GM12892 (cell line): ENCODE data around the gene TMEM50B.

Source experiments
- DNase-seq: peaks from one replicate; pipeline ENCODE4 v3.0.0; 2011; ENCODE audit not compliant: insufficient read length
- FAIRE-seq: peaks from 2 replicates; lab custom pipeline; 2011; peaks lifted over from hg19 to GRCh38; lab: Jason Lieb, UNC
- POLR2A ChIP-seq: IDR thresholded peaks from 2 replicates; pipeline ENCODE4 v1.6.1; 2011; ENCODE audit warnings: low read depth, low read length, control low read depth
- POLR2AphosphoS5 ChIP-seq: IDR thresholded peaks from 2 replicates; pipeline ENCODE4 v1.6.1; 2011; ENCODE audit warnings: low read depth, low read length, control low read depth
- TAF1 ChIP-seq: IDR thresholded peaks from 2 replicates; pipeline ENCODE4 v1.6.1; 2011; ENCODE audit warnings: low read depth, mild to moderate bottlenecking, control low read depth, low read length, borderline replicate concordance

Gene TMEM50B

DNA sequence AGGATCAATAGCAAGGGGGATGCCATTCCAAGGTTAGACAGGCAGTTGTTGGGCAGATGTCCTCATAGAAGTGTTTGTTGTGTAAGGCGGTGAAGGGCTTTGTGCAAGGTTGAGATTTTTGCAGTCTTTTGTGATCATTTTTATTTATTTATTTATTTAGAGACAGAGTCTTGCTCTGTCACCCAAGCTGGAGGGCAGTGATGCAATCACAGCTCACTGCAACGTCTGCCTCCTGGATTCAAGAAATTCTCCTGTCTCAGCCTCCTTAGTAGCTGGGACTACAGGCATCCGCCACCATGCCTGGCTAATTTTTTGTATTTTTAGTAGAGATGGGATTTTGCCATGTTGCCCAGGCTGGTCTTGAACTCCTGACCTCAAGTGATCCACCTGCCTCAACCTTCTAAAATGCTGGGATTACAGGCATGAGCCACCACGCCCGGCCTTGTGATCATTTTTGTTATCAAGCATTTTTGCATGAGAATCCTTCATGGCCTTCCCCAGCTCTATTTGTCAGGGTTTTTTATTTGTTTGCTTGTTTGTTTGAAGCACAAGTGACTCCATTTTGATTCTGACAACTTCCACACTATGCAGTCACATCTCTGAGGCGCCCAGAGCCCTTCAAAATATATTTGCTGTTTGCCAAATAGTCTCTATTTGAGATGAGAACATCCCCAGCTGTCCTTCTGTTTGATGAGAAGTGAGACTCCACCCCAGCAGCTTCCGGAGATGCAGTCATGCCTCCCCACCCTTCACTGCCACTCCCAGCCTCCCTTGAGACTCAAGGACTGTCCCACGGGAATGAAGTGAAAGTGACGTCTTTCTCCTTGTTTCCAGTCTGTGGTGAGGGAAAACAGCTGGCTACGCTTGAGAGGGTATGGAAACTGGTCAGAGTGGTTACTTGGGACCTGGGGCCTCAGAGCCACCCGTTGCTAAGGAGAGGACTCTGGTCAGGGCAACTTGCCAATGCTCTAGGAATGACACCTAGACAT is 38.0 kb downstream of the TMEM50B start:
- peak; percentile 91 for FAIRE-seq

DNA sequence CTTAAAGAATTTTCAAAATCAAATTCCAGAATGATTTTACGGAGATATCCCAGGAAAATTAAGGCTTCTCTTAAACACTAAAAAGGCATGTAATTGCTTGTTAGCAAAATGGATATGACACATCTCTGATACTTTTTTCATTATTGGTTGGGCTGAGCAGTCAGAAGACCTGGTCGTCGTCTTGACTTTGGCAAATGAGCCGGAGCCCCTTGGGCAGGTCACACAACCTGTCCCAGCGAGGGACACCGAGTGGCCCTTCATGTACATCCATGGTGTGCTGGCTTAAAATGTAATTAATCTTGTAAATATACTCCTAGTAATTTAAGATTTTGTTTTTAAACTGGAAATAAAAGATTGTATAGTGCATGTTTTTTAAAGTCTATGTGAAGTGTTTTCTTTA is 42.6 kb downstream of the TMEM50B start:
- FAIRE-seq (no peak), DNase-seq (no peak)
- no peak for TF ChIP-seq POLR2AphosphoS5
- TF ChIP-seq POLR2A, result no peak
- no peak for TF ChIP-seq TAF1

More for the DNA sequence above, 38.0 kb downstream of the TMEM50B start:
- peak; percentile 32 for DNase-seq
- TF ChIP-seq POLR2A (no peak), POLR2AphosphoS5 (no peak; the same call in 1 of the 2 replicates), TAF1 (no peak)

- peak; percentile 95 for FAIRE-seq
- no peak for TF ChIP-seq POLR2AphosphoS5
- peak; percentile 71 for DNase-seq
Measured at GRCh38 chr21:33434770-33435360, 44.9 kb downstream of the TMEM50B start.

GRCh38 chr21:33433425-33434114 is 46.2 kb downstream of the TMEM50B start:
- FAIRE-seq (peak; percentile 51), DNase-seq (no peak)
- TF ChIP-seq POLR2A (no peak), POLR2AphosphoS5 (no peak)

DNA sequence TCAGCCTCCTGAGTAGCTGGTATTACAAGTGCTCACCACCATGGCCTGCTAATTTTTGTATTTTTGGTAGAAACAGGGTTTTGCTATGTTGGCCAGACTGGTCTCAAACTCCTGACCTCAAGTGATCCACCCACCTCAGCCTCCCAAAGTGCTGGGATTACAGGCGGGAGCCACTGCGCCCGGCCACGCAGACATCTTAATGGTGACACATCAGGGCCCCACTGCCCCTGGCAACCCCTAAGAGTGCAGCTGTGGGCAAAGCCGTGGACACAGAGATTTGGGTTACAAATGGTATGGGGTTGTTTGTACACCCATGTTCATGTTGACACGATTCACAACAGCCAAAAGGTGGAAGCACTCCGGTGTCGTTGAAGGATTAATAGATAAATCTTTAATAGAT is 46.8 kb downstream of the TMEM50B start:
- no peak for DNase-seq
- no peak for FAIRE-seq
- TF ChIP-seq POLR2A (no peak), POLR2AphosphoS5 (no peak)

DNA sequence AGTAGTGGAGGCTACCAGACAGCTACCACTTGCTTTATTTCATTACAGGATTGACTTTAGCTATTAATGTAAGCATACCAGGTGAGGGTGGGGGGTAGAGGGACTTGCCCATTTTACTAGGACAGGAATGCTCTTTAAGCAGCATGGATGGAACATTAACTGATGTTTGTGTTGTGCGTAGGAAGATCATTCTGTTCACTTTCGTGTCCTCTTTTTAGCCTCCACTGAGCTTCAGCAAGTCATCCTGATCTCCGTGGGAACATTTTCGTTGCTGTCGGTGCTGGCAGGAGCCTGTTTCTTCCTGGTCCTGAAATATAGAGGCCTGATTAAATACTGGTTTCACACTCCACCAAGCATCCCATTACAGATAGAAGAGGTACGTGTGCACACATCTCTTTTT is 47.3 kb downstream of the TMEM50B start:
- peak; percentile 14 for FAIRE-seq
- DNase-seq, result no peak
- TF ChIP-seq TAF1 (no peak), POLR2A (no peak)

DNA sequence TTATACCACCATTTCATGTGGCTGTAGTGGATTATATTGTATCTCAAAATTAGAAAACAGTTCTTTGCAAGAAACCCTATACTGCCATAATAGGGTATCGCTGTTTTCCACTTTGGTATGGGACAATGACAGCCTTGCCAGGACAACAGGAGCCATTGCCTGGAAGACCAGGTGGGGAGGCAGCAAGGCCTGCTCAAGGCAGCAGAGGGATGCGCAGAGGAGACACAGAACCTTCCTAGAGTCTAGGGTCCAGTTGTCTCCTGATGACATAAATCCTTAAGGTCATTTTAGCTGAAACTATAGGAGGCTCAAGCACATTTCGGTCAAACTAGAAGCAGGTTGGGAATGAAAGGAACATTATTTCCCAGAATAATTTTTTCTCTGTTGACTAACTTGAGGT is 48.9 kb downstream of the TMEM50B start:
- TF ChIP-seq POLR2AphosphoS5 (no peak), POLR2A (no peak), TAF1 (no peak)
- FAIRE-seq (no peak), DNase-seq (no peak)

GRCh38 chr21:33428669-33429068 is 51.1 kb downstream of the TMEM50B start:
- no peak for TF ChIP-seq POLR2AphosphoS5
- TF ChIP-seq POLR2A, result no peak
- TF ChIP-seq TAF1, result no peak
- no peak for FAIRE-seq
- DNase-seq, result no peak

DNA sequence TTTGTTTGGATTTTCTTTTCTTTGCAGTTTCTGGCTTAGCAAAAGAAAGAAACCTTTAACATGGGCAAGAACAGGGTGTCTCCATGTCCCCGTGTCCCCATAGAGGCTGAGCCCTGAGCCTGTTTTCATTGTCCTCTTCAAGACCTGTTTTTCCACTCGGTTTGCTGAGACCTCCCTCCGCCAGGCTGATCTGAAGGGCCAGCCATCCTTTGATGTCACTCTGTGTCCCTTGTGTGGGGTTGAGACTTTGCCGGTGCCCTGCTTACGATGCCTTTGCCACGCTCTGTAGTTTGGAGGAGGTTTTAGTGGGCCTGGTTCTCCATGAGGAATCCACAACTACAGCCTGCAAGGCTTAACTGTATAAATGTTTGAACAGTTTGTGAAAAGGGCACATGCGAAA is 52.7 kb downstream of the TMEM50B start:
- no peak for DNase-seq
- TF ChIP-seq TAF1, result no peak
- TF ChIP-seq POLR2AphosphoS5, result no peak
- no peak for TF ChIP-seq POLR2A
- FAIRE-seq, result no peak

GRCh38 chr21:33425825-33426224 is 53.9 kb downstream of the TMEM50B start:
- FAIRE-seq (no peak), DNase-seq (no peak)
- TF ChIP-seq TAF1, result no peak
- no peak for TF ChIP-seq POLR2A
- no peak for TF ChIP-seq POLR2AphosphoS5

DNA sequence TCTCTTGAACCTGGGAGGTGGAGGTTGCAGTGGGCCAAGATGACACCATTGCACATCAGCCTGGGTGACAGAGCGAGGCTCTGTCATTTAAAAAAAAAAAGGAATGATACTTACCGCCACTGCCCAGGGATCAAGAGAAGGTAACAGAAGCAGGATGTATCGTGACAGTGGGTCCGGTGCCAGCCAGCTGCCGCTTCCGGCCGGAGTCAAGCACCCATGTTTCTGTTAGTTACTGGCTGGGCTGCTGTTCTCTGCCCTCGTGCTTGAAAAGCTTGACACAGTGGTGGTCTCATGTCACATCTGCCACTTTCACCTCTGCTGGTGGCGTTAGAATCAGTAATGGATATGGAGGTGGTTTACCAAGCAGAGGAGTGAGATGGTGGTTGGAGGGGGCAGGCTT is 55.6 kb downstream of the TMEM50B start:
- FAIRE-seq (no peak), DNase-seq (no peak)
- TF ChIP-seq POLR2A, result no peak
- TF ChIP-seq POLR2AphosphoS5, result peak; percentile 47; the same call in 1 of the 2 replicates
- TF ChIP-seq TAF1, result no peak
